Osteoblast (primary cell): Measurements from ENCODE around the gene C4orf17. TPM values are rescaled to one million over a fixed set of nuclear protein-coding genes. Genes with fewer than 3 reads are reported as not detected.
"Not testable (repeated sequence)": the region's sequence is repeated elsewhere in the genome, so short reads cannot be mapped to it uniquely, and the experiment has no call there.

ENCODE experiments used
- DNase-seq: peaks from one replicate; pipeline ENCODE4 v3.0.0; 2011; ENCODE audit warnings: low spot score, mixed read lengths; ENCODE audit not compliant: insufficient read length; ENCODE audit errors: missing footprints
- H2AFZ ChIP-seq: 2 replicates; pipeline ENCODE4 v1.6.0; 2011; ENCODE audit warnings: mild to moderate bottlenecking, low read length
- H3K27ac ChIP-seq: 2 replicates; pipeline ENCODE4 v1.5.1; 2011; ENCODE audit warnings: mild to moderate bottlenecking, low read depth, low read length, moderate library complexity
- H3K27me3 ChIP-seq: 2 replicates; pipeline ENCODE4 v1.6.0; 2012; ENCODE audit warnings: mild to moderate bottlenecking, control low read depth, inconsistent platforms, low read length, moderate library complexity; ENCODE audit not compliant: insufficient read depth
- H3K36me3 ChIP-seq: 2 replicates; pipeline ENCODE4 v1.5.1; 2011; ENCODE audit warnings: mild to moderate bottlenecking, low read length, control low read depth, moderate library complexity; ENCODE audit not compliant: insufficient read depth
- H3K4me1 ChIP-seq: 2 replicates; pipeline ENCODE4 v1.5.1; 2011; ENCODE audit warnings: mild to moderate bottlenecking, low read length, control low read depth, moderate library complexity; ENCODE audit not compliant: insufficient read depth
- H3K4me2 ChIP-seq: 2 replicates; pipeline ENCODE4 v1.6.0; 2011; ENCODE audit warnings: mild to moderate bottlenecking, low read length; ENCODE audit not compliant: insufficient read depth
- H3K4me3 ChIP-seq: fragments of 200-600 bp; sonication (generic); 3 replicates; pipeline ENCODE4 v1.5.1; 2012; ENCODE audit warnings: mild to moderate bottlenecking, low read length, inconsistent platforms; ENCODE audit not compliant: insufficient read depth
- H3K79me2 ChIP-seq: 2 replicates; pipeline ENCODE4 v1.6.0; 2012; ENCODE audit warnings: mild to moderate bottlenecking, low read length, control low read depth, inconsistent platforms; ENCODE audit not compliant: insufficient read depth
- H3K9me3 ChIP-seq: 2 replicates; pipeline ENCODE4 v1.5.1; 2011; ENCODE audit warnings: low read depth, low read length, control low read depth
- H4K20me1 ChIP-seq: 2 replicates; pipeline ENCODE4 v1.6.0; 2012; ENCODE audit warnings: mild to moderate bottlenecking, low read length, control low read depth; ENCODE audit not compliant: insufficient read depth
- CTCF ChIP-seq: IDR thresholded peaks from 2 replicates; pipeline ENCODE4 v1.5.1; 2011; ENCODE audit warnings: mild to moderate bottlenecking, low read depth, low read length, moderate library complexity; ENCODE audit errors: extremely low read depth
- total RNA-seq: library from RNA; depleted of rRNA; stranded (reverse); fragments of >200 nt; gene quantifications from 2 replicates; pipeline ENCODE4 v1.2.3, GENCODE V29; 2012

The C4orf17 gene
- total RNA-seq, 1 donor, result not detected

DNA sequence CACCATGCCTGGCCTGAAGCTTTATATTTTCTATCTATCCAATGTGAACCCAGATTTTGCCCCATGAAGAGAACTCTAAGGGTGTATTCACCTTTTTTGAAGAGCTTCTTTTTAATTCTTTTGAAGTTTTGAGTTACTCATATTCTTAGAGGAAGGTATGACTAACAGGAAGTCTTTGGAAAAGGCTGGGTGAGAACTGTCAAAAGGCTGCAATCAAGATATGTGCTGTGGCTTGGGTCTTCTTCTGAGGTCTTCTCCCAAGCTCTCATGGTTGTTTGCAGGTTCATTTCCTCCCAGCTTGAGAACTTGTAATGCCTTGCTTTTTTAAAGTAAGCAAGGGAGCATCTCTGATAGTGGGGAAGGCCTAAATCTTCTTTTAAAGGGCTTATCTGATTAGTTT, 3.1 kb upstream of the C4orf17 start:
- H3K79me2 ChIP-seq, result no peaks in the 10 kb centered on the region
- H3K27ac ChIP-seq, result no peak overlapping the region
- TF ChIP-seq CTCF, result no peak
- H3K4me3 ChIP-seq, result no peak overlapping the region
- H3K4me1 ChIP-seq, result no peaks in the 10 kb centered on the region
- no peaks in the 10 kb centered on the region for H3K27me3 ChIP-seq
- H4K20me1 ChIP-seq, result no peaks in the 10 kb centered on the region
- no peaks in the 10 kb centered on the region for H3K9me3 ChIP-seq
- no peak overlapping the region for H3K4me2 ChIP-seq
- no peak overlapping the region for H2AFZ ChIP-seq
- no peaks in the 10 kb centered on the region for H3K36me3 ChIP-seq
- no peak for DNase-seq

- no peak overlapping the region for H3K27ac ChIP-seq
- no peaks in the 10 kb centered on the region for H3K4me1 ChIP-seq
- no peak overlapping the region for H3K4me3 ChIP-seq
- TF ChIP-seq CTCF, result no peak
- H3K79me2 ChIP-seq, result no peaks in the 10 kb centered on the region
- no peak overlapping the region for H2AFZ ChIP-seq
- H4K20me1 ChIP-seq, result no peaks in the 10 kb centered on the region
- DNase-seq, result no peak
- H3K27me3 ChIP-seq, result no peaks in the 10 kb centered on the region
- no peak overlapping the region for H3K4me2 ChIP-seq
- H3K9me3 ChIP-seq, result no peaks in the 10 kb centered on the region
- no peaks in the 10 kb centered on the region for H3K36me3 ChIP-seq
Observed at GRCh38 chr4:99518601-99519295, 7.9 kb downstream of the C4orf17 start.

DNA sequence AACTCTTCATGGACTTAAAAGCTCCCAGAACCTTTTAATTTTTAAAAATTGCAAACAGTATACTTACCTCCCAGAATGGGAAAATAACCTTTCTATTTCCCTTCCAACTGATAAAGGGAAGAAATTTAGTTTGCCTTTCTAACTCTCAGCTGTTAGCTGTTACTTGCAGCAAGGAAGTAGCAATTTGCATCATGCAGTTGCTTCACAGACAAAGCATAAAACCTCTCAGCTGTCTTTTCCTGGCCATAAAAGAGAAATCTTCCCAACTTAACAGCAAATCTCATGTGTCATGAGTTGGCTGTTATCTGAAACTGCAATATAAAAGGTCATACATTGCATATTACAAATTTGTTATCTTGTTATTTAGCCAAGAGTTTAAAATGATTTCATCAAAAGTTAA, 18.4 kb downstream of the C4orf17 start:
- no peaks in the 10 kb centered on the region for H3K9me3 ChIP-seq
- no peaks in the 10 kb centered on the region for H3K79me2 ChIP-seq
- no peak overlapping the region for H3K4me3 ChIP-seq
- H2AFZ ChIP-seq, result no peak overlapping the region
- H3K4me2 ChIP-seq, result no peak overlapping the region
- no peak for DNase-seq
- no peaks in the 10 kb centered on the region for H3K27me3 ChIP-seq
- TF ChIP-seq CTCF, result no peak
- H3K27ac ChIP-seq, result no peak overlapping the region
- no peaks in the 10 kb centered on the region for H3K4me1 ChIP-seq
- H3K36me3 ChIP-seq, result no peaks in the 10 kb centered on the region
- no peaks in the 10 kb centered on the region for H4K20me1 ChIP-seq

GRCh38 chr4:99529956-99530355, 19.1 kb downstream of the C4orf17 start:
- H3K27me3 ChIP-seq, result no peaks in the 10 kb centered on the region
- no peak overlapping the region for H3K4me3 ChIP-seq
- DNase-seq, result no peak
- H4K20me1 ChIP-seq, result no peaks in the 10 kb centered on the region
- no peaks in the 10 kb centered on the region for H3K4me1 ChIP-seq
- H3K27ac ChIP-seq, result no peak overlapping the region
- TF ChIP-seq CTCF, result no peak
- H3K9me3 ChIP-seq, result no peaks in the 10 kb centered on the region
- no peaks in the 10 kb centered on the region for H3K36me3 ChIP-seq
- no peaks in the 10 kb centered on the region for H3K79me2 ChIP-seq
- no peak overlapping the region for H3K4me2 ChIP-seq
- H2AFZ ChIP-seq, result no peak overlapping the region

GRCh38 chr4:99534699-99535098, 23.9 kb downstream of the C4orf17 start:
- not testable (repeated sequence) for H2AFZ ChIP-seq, H3K4me2 ChIP-seq, H3K4me1 ChIP-seq, H3K9me3 ChIP-seq, DNase-seq, H3K4me3 ChIP-seq, H3K27me3 ChIP-seq, H3K27ac ChIP-seq, H4K20me1 ChIP-seq, H3K79me2 ChIP-seq, H3K36me3 ChIP-seq
